Measurements from ENCODE around the gene GPR157. TPM values are rescaled to one million over a fixed set of nuclear protein-coding genes. Genes with fewer than 3 reads are reported as not detected.

GPR157 gene
- total and polyA plus RNA-seq, 10 of the 15 experiments (the other 5 are each of a cell fraction or from before 2014, with no cell fraction given), result 0.66 to 15.9 (median 3.1) TPM

- Histone ChIP-seq H2AFZ (ENCODE audit: control insufficient read depth, low read depth, low read length) (no peak overlapping the region), H3K4me2 (ENCODE audit: control insufficient read depth, insufficient read depth) (no peak overlapping the region), H3K4me1 (ENCODE audit: control insufficient read depth, insufficient read depth, low read length) (peaks cover 43% of the 10 kb centered on the region), H3K4me3 (no peak overlapping the region), H3K9ac (ENCODE audit: control insufficient read depth, insufficient read depth, low read length) (no peak overlapping the region), H3K27me3 (replicated peaks in 1 of 2; ENCODE audit: control insufficient read depth in 2 of 2, insufficient read depth in 2 of 2, low read length in 1 of 2) (no peaks in the 10 kb centered on the region), H3K79me2 (ENCODE audit: control insufficient read depth, insufficient read depth, low read length) (peaks cover 78% of the 10 kb centered on the region), H4K20me1 (ENCODE audit: control insufficient read depth, insufficient read depth) (no peaks in the 10 kb centered on the region; the same call in none of the 2 replicates), H3K36me3 (ENCODE audit: control insufficient read depth in 2 of 2, insufficient read depth in 2 of 2, low read length in 1 of 2) (peaks cover 0 to 13% of the 10 kb centered on the region in 2 experiments; a peak in 3 of 4 replicates), H3K27ac (ENCODE audit: control insufficient read depth, insufficient read depth) (no peak overlapping the region), H3K9me3 (replicated peaks; ENCODE audit: control insufficient read depth, insufficient read depth, low read length) (no peaks in the 10 kb centered on the region)
- in situ Hi-C loops (cut with MboI) (no loop called here), intact Hi-C loops (cut with micrococcal nuclease; ENCODE audit: unreplicated experiment) (loop anchor here (5.0 kb wide), 1 partner anchor 34 kb away; the partner anchor contains the start of gene GPR157)
- ChIA-PET CTCF (interaction anchor here (1.2 to 2.9 kb wide), 3 partner anchors 19 to 50 kb away, joined by 4 to 20 read pairs (median 4); no protein-coding TSS in a partner anchor), RAD21 (ENCODE audit: unreplicated experiment) (no interaction called here), SMC1A (ENCODE audit: uncharacterized antibody, unreplicated experiment) (interaction anchor here (1.5 kb wide), 1 partner anchor 16 kb away, joined by 4 read pairs; no protein-coding TSS in a partner anchor), POLR2A (interaction anchor here (1.0 kb wide), 1 partner anchor 20 kb away, joined by 3 read pairs; no protein-coding TSS in a partner anchor)
- no TSS peak for BruUV-seq (replicated peaks)
- 92% methylated on average over 6 of the region's 6 CpGs for WGBS (ENCODE audit: insufficient coverage, insufficient replicate concordance, low lambda C conversion rate, missing lambda C conversion rate)
- ATAC-seq (no peak), FAIRE-seq (no peak), DNase-seq (ENCODE audit: low read depth, low spot score) (no peak)
- TF ChIP-seq RFX5 (IDR thresholded peaks at IDR 0.05; ENCODE audit: low read depth, low read length) (no peak), RELA (IDR thresholded peaks at IDR 0.05; ENCODE audit: borderline replicate concordance, partially characterized antibody) (no peak), TBL1XR1 (IDR thresholded peaks at IDR 0.05; ENCODE audit: low read depth, low read length) (no peak), MTA2 (IDR thresholded peaks at IDR 0.05; ENCODE audit: low read depth) (no peak), DPF2 (IDR thresholded peaks at IDR 0.05) (no peak), FOS (IDR thresholded peaks at IDR 0.05; ENCODE audit: borderline replicate concordance, extremely low read depth, insufficient read length) (no peak), RBBP5 (conservative IDR thresholded peaks at IDR 0.05) (no peak), TCF3 (IDR thresholded peaks at IDR 0.05; ENCODE audit: borderline replicate concordance, insufficient read depth, low read depth, low read length) (no peak), E4F1 (IDR thresholded peaks at IDR 0.05; ENCODE audit: borderline replicate concordance, partially characterized antibody) (no peak), CEBPB (IDR thresholded peaks at IDR 0.05; ENCODE audit: borderline replicate concordance in 1 of 2, low read depth in 2 of 2, low read length in 2 of 2) (no peak)
Measured at GRCh38 chr1:9161342-9161741, 32.4 kb upstream of the GPR157 start.
